ENCODE data around the gene ZNF550. TPM values are rescaled to one million over a fixed set of nuclear protein-coding genes. Genes with fewer than 3 reads are reported as not detected.

Gene ZNF550
- total RNA-seq, 4 donors from 2014 or later: 5.4 to 17.4 (median 12.3) TPM

DNA sequence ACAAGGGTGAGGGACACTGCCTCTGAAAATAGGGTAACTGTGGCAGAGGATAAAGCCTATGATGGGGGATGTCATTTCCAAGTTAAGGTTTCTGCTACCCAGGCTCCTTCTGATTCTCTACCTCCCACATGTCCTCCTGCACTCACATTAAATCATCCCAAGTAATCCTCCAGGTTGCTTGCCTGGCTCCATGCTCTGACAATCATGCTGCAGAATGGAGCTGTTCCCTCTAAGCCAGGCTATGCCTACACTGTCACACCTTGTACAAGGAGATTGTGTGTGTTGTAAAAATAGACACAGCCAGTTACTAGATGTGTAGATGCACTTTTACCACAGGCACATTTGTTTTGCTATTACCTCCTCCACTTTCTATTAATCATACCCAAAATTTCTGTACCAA is 11.0 kb upstream of the ZNF550 start:
- Histone ChIP-seq H3K36me3 (peaks cover 0 to 37% (median 0%) of the 10 kb centered on the region in 3 donors), H3K27me3 (no peaks in the 10 kb centered on the region), H3K27ac (no peak overlapping the region), H3K4me3 (no peak overlapping the region), H3K4me1 (no peaks in the 10 kb centered on the region), H3K9me3 (peaks cover 0 to 95% (median 35%) of the 10 kb centered on the region in 4 donors)
- TF ChIP-seq, protein P1, sequence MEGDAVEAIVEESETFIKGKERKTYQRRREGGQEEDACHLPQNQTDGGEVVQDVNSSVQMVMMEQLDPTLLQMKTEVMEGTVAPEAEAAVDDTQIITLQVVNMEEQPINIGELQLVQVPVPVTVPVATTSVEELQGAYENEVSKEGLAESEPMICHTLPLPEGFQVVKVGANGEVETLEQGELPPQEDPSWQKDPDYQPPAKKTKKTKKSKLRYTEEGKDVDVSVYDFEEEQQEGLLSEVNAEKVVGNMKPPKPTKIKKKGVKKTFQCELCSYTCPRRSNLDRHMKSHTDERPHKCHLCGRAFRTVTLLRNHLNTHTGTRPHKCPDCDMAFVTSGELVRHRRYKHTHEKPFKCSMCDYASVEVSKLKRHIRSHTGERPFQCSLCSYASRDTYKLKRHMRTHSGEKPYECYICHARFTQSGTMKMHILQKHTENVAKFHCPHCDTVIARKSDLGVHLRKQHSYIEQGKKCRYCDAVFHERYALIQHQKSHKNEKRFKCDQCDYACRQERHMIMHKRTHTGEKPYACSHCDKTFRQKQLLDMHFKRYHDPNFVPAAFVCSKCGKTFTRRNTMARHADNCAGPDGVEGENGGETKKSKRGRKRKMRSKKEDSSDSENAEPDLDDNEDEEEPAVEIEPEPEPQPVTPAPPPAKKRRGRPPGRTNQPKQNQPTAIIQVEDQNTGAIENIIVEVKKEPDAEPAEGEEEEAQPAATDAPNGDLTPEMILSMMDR (IDR thresholded peaks at IDR 0.05): no peak
- no peak for TF ChIP-seq POLR2A (IDR thresholded peaks at IDR 0.05)
- no peak for DNase-seq

DNA sequence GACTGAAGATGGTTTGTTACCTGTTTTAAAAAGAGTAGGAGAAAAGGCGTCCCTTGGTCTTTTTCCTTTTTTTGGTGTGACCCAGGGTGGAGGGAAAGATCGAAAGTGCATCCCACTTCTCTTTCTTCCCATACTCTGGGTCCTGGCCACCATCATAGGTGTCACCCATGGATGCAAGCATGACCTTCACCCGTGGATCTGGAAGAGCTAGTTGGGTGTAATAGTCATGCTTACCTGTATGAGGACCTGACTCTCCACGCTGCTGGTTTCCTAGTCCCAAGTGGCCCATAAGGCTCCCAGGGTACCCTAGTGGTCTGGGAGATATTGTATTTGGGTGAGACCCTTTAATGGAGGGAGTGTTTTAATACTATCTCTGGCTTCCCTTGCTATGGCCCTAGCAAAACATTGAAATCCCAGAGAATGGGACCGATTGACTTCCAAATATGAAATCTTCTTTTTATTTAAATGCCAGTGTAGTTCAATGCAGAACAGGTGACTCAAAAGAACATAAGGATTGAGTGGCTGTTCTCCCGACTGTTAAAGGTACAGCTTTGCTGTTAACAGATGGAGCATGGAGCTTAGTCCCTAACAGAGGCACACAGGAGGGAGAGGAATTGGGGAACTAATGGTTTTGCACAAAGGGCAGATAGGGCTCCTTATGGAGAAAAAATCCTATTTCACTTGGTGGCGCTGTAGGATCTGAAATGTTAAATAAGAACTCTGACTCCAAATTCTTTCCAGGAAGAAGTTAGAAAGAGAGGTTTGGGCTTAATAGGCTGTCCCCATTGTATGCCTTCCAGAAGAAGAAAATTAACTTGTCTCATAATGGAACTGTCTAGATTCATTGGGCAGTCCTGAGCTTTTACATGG is 7.0 kb upstream of the ZNF550 start:
- peaks cover 0 to 78% (median 24%) of the 10 kb centered on the region in 4 donors for H3K9me3 ChIP-seq
- no peaks in the 10 kb centered on the region for H3K36me3 ChIP-seq
- H3K4me3 ChIP-seq: no peak overlapping the region
- H3K27me3 ChIP-seq: no peaks in the 10 kb centered on the region
- TF ChIP-seq, protein P1 (IDR thresholded peaks at IDR 0.05): no peak
- no peak for TF ChIP-seq POLR2A (IDR thresholded peaks at IDR 0.05)
- H3K27ac ChIP-seq: no peak overlapping the region
- no peak for DNase-seq
- H3K4me1 ChIP-seq: no peaks in the 10 kb centered on the region

DNA sequence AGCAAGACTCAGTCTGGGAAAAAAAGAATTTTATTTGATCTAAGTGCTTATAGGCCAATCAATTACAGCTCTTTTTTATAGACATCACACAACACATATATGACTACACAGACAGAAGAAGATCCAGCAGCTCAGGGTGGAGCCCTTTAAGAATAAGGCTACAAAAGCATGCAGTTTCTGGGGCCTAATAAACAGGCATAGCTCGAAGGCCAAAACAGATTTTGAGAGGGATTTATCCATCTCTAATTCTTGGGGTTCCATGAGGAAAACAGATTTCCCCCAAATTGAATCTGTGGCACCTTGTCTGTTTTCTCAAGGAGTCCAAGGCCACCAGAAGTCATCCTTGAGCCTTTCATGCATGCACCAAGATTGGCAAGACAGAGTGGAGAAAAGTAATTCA is 3.9 kb upstream of the ZNF550 start:
- Histone ChIP-seq H3K9me3 (peaks cover 0 to 57% (median 16%) of the 10 kb centered on the region in 4 donors), H3K36me3 (no peaks in the 10 kb centered on the region), H3K27ac (no peak overlapping the region), H3K4me3 (no peak overlapping the region), H3K27me3 (no peaks in the 10 kb centered on the region), H3K4me1 (peaks cover 0 to 5% (median 3%) of the 10 kb centered on the region in 4 donors)
- TF ChIP-seq, protein P1 (IDR thresholded peaks at IDR 0.05): no peak
- TF ChIP-seq POLR2A (IDR thresholded peaks at IDR 0.05): no peak
- DNase-seq: no peak

DNA sequence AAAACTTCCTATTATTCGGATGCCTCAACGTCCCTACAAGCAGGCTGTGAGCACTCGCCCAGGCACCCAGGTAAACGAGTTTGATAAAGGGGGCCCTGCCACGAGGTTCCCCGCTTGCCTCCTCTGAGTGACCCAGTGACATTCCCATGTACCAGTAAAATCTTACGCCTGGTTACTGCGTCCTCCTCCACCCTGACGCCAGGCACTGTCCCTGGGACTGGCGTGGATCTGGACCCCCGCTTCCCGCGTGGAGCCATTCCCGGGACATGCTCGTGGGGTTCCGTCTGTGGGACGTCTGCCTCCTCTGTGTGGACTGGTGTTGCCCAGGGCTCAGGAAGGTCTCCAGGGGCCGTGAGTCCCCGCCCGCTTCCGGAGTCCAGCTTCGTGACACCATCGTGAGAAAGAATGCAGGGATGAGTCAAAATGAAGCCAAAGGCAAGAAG is 407 bp upstream of the ZNF550 start:
- no peak for DNase-seq
- H3K36me3 ChIP-seq: peaks cover 0 to 18% (median 0%) of the 10 kb centered on the region in 3 donors
- peaks cover 0 to 12% (median 3%) of the 10 kb centered on the region in 4 donors for H3K4me1 ChIP-seq
- H3K9me3 ChIP-seq: peaks cover 0 to 28% (median 4%) of the 10 kb centered on the region in 4 donors
- H3K27ac ChIP-seq: peak overlapping the region in 2 of 4 donors; percentile 38 to 73
- H3K27me3 ChIP-seq: no peaks in the 10 kb centered on the region
- H3K4me3 ChIP-seq: peak overlapping the region; percentile 78 to 82 (median 78)
- TF ChIP-seq, protein P1 (IDR thresholded peaks at IDR 0.05): no peak
- no peak for TF ChIP-seq POLR2A (IDR thresholded peaks at IDR 0.05)

DNA sequence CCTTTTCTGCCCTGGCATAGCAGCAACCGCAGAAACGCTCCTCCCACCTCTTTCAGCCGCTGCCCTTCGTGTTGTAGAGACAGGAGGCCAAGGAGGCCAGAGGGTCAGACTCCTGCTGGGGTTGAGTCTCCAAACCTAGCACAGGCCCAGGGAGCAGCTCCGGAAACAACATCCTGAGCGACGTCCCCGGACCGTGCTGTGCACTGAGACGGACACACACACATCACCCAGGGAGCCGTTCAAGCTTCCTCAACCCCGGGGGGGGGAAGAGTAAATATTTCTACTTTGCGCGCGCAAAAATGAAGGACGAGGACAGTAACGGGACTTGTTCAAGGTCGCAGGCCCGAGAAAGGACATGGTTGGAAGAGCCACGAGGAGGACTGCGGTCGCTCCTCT is 657 bp downstream of the ZNF550 start:
- H3K4me1 ChIP-seq: peaks cover 0 to 12% (median 3%) of the 10 kb centered on the region in 4 donors
- DNase-seq: peak in 1 of 3 donors; percentile 16
- H3K27me3 ChIP-seq: no peaks in the 10 kb centered on the region
- H3K9me3 ChIP-seq: peaks cover 0 to 25% (median under 1%) of the 10 kb centered on the region in 4 donors
- TF ChIP-seq POLR2A (IDR thresholded peaks at IDR 0.05): no peak
- TF ChIP-seq, protein P1 (IDR thresholded peaks at IDR 0.05): no peak
- H3K27ac ChIP-seq: peak overlapping the region in 3 of 4 donors; percentile 38 to 73 (median 63)
- H3K4me3 ChIP-seq: peak overlapping the region; percentile 78 to 82 (median 78)
- peaks cover 0 to 27% (median 0%) of the 10 kb centered on the region in 3 donors for H3K36me3 ChIP-seq

Measured in Peyer's patch (tissue), 4 donors.